Neural crest cell (in vitro differentiated cells): ENCODE results near the gene MTSS2. TPM values are rescaled to one million over a fixed set of nuclear protein-coding genes. Genes with fewer than 3 reads are reported as not detected.
"Not testable (repeated sequence)": the region's sequence is repeated elsewhere in the genome, so short reads cannot be mapped to it uniquely, and the experiment has no call there.

Experiments used
- DNase-seq: peaks from one replicate; pipeline ENCODE4 v3.0.0; 2021; ENCODE audit warnings: low read depth, mixed read lengths, low spot score
- H3K27ac Mint-ChIP-seq: one replicate; pipeline ENCODE4 v1.8.0; 2021; ENCODE audit warnings: mild to moderate bottlenecking, mixed read lengths; ENCODE audit not compliant: unreplicated experiment
- H3K27me3 Mint-ChIP-seq: 2 replicates; pipeline ENCODE4 v1.8.0; 2021; ENCODE audit warnings: low read depth, mild to moderate bottlenecking, mixed read lengths
- H3K36me3 Mint-ChIP-seq: 2 replicates; pipeline ENCODE4 v1.8.0; 2021; ENCODE audit warnings: low read depth, mild to moderate bottlenecking, mixed read lengths
- H3K4me1 Mint-ChIP-seq: 2 replicates; pipeline ENCODE4 v1.8.0; 2021; ENCODE audit warnings: mixed read lengths
- H3K4me3 Mint-ChIP-seq: one replicate; pipeline ENCODE4 v1.8.0; 2021; ENCODE audit warnings: mild to moderate bottlenecking, mixed read lengths
- H3K9me3 Mint-ChIP-seq: 2 replicates; pipeline ENCODE4 v1.8.0; 2021; ENCODE audit warnings: mixed read lengths
- CTCF ChIP-seq: fragments of 200-600 bp; sonication (generic); conservative IDR thresholded peaks from 2 replicates; pipeline ENCODE4 v1.5.0; 2021; ENCODE audit warnings: antibody characterized with exemption, mild to moderate bottlenecking
- total RNA-seq: library from RNA; stranded (reverse); gene quantifications from 2 replicates; pipeline ENCODE4 v1.2.1, GENCODE V29; 2021

Gene MTSS2
- total RNA-seq, 1 donor from 2014 or later = 93.3 TPM

DNA sequence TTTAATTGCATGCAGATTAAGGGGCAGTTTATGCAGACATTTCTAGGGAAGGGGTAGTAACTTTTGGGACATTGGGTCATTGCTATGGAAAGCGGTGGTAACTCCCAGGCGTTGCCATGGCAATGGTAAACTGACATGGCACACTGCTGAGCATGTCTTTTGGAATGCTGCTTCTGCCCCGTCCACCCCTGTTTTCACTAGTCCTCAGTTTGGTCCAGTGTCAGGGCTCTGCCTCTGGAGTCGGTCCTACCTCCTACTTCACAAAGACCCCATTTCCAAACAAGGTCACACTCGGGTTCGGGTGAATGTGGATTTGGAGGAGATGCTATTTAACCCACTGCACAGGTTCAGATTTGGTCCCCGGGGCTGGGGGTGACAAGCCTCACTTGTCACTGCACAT, 36.6 kb downstream of the MTSS2 start:
- Mint-ChIP-seq H3K9me3 (peaks cover 3% of the 10 kb centered on the region), H3K4me3 (no peak overlapping the region), H3K27me3 (no peaks in the 10 kb centered on the region), H3K36me3 (peaks cover 4% of the 10 kb centered on the region), H3K27ac (no peak overlapping the region), H3K4me1 (peaks cover 10% of the 10 kb centered on the region)
- TF ChIP-seq CTCF = no peak
- DNase-seq = no peak

DNA sequence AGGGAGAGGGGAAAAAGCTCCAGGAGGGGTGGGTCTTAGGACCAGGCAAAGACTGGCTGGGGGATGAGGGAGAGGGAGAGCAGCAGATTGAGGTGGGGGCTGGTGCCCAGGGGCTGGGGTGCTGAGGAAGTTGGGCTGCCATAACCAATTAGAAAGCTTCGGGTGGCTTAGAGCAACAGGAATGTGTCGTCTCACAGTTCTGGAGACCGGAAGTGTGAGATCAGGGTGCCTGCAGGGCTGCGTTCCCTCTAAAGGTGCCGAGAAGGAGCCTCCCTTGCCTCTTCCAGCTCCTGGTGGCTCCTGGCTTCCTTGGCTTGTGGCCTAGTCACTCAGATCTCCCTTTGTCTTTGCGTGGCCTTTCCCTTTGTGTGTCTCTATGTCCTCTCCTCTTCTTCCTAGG, 37.2 kb downstream of the MTSS2 start:
- Mint-ChIP-seq H3K4me1 (peaks cover 5% of the 10 kb centered on the region), H3K4me3 (no peak overlapping the region), H3K9me3 (peaks cover 3% of the 10 kb centered on the region), H3K27ac (peak overlapping the region; percentile 19), H3K27me3 (no peaks in the 10 kb centered on the region), H3K36me3 (peaks cover 4% of the 10 kb centered on the region)
- TF ChIP-seq CTCF = no peak
- DNase-seq = no peak

DNA sequence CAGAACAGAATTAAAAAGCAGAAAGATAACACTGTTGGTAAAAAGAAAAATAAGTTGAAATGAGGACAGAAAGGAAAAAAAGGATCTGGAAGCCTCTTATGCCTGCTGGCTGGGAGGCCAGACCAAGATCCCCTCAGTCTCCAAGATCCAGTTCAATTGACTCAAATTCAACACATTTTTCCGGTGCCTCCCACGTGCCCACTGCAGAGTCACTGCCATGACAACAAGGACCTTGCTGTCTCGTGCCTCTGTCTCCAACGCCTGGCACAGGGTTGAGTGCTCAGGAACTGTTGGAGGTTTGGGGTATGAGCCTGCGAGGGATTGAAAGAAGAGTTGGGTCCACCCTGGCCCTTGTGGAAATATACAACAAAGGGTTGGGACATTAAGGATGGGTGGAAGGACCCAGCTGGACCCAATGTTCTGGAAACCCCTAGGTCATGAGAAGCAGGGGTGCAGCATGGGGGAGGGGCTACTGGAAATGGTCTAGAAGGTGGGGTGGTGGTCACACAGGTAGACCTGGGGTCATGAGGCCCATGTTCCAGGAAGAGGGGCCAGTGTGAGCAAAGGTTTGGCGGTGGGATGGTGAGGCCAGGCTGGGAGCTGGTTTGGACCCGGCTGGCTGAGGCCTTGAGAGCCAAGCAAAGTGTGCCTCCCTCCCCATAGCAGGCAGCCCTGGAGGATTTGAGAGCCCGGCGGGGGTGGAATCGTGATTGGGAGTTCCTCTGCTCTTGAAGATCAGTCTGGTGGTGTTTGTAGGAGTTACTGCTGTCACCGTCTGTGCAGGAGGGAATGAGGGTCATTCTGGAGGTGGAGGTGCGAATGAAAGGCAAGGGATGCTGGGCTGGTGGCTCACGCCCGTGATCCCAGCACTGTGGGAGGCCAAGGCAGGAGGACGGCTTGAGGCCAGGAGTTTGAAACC, 38.2 kb downstream of the MTSS2 start:
- Mint-ChIP-seq H3K4me3 (no peak overlapping the region), H3K27me3 (no peaks in the 10 kb centered on the region), H3K36me3 (peaks cover 4% of the 10 kb centered on the region), H3K27ac (no peak overlapping the region), H3K9me3 (peaks cover 3% of the 10 kb centered on the region), H3K4me1 (peaks cover 4% of the 10 kb centered on the region)
- no peak for DNase-seq
- TF ChIP-seq CTCF = no peak

- DNase-seq = no peak
- H3K9me3 Mint-ChIP-seq = peaks cover 3% of the 10 kb centered on the region
- no peak within 1 kb of the TSS for H3K27ac Mint-ChIP-seq
- H3K4me1 Mint-ChIP-seq = peaks cover 10% of the 10 kb centered on the region
- H3K27me3 Mint-ChIP-seq = no peaks in the 10 kb centered on the region
- peaks cover 4% of the 10 kb centered on the region for H3K36me3 Mint-ChIP-seq
- no peak within 1 kb of the TSS for H3K4me3 Mint-ChIP-seq
- TF ChIP-seq CTCF = no peak
These were observed 39.3 kb downstream of the MTSS2 start, which contains the start of gene IL34 for GRCh38 chr16:70646260-70647241. TSS of gene IL34 (plus strand) at chr16:70646559. CDS start at chr16:70646948, 389 bp downstream.

DNA sequence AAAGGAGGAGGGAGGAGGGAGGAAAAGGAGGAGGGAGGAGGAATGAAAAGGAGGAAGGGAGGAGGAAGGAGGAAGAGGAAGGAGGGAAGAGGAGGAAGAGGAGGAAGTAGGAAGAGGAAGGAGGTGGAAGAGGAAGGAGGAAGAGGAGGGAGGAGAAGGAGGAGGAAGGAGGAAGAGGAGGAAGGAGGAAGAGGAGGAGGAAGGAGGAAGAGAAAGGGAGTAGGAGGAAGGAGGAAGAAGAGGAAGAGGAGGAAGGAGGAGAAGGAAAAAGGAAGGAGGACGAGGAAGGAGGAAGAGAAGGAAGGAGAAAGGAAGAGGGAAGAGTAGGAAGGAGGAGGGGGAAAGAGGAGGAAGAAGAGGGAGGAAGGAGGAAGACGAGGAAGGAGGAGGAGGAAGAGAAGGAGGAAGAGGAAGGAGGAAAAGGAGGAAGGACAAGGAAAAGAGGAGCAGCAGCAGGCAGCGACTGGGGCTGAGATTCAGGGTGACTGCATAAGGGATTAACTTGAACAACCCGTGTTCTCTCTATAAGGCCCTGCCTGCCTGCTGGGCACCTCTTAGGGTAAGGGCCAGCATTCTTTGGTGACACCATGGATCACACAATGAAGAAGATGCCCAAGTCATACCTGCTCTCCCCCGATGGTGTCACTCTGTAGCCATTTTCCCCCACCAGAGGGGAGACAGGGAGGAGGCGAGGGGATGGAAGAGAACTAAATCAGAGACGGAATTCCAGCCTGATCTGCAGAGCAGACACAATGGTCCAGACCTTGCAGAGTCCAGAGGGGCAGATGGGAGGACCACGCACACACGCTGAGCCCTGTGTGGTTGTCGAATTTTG, 40.9 kb downstream of the MTSS2 start:
- H3K36me3 Mint-ChIP-seq = peaks cover 4% of the 10 kb centered on the region
- H3K9me3 Mint-ChIP-seq = peaks cover 3% of the 10 kb centered on the region
- peaks cover 13% of the 10 kb centered on the region for H3K4me1 Mint-ChIP-seq
- no peak overlapping the region for H3K27ac Mint-ChIP-seq
- no peak for TF ChIP-seq CTCF
- H3K27me3 Mint-ChIP-seq = no peaks in the 10 kb centered on the region
- no peak overlapping the region for H3K4me3 Mint-ChIP-seq
- no peak for DNase-seq

GRCh38 chr16:70643264-70643663, 42.6 kb downstream of the MTSS2 start:
- not testable (repeated sequence) for H3K36me3 Mint-ChIP-seq

More at GRCh38 chr16:70643264-70643663, 42.6 kb downstream of the MTSS2 start:
- not testable (repeated sequence) for DNase-seq, H3K27me3 Mint-ChIP-seq, H3K9me3 Mint-ChIP-seq, H3K4me3 Mint-ChIP-seq, H3K27ac Mint-ChIP-seq
- peaks cover 22% of the 10 kb centered on the region for H3K4me1 Mint-ChIP-seq
